CD4-positive, alpha-beta memory T cell (primary cell): ENCODE results near the gene TSPAN12. TPM values are rescaled to one million over a fixed set of nuclear protein-coding genes. Genes with fewer than 3 reads are reported as not detected.

ENCODE experiments used
- CTCF ChIA-PET: fragments of 350-600 bp; sonication (Branson Sonifier 250); formaldehyde crosslinking; loops from one replicate; lab custom pipeline; 2021; ENCODE audit warnings: inconsistent platforms; ENCODE audit not compliant: partially characterized antibody; lab: Charles Lee
- POLR2A ChIA-PET: fragments of 350-600 bp; sonication (Branson Sonifier 250); formaldehyde crosslinking; loops from one replicate; lab custom pipeline; 2021; ENCODE audit not compliant: partially characterized antibody; lab: Charles Lee
- DNase-seq, 5 donors: peaks; one replicate each; pipeline versions ENCODE4 v3.0.0 to v3.0.0-alpha.2; 2020 to 2022; ENCODE audit warnings: mixed read lengths in 1 of 5
- H3K27ac ChIP-seq: one replicate; pipeline ENCODE4 v1.7.0; 2013; ENCODE audit warnings: low read depth, low read length
- H3K27me3 ChIP-seq: 2 replicates; pipeline ENCODE4 v1.7.0; 2013; ENCODE audit warnings: mild to moderate bottlenecking, low read length, moderate library complexity; ENCODE audit not compliant: insufficient read depth
- H3K36me3 ChIP-seq: 2 replicates; pipeline ENCODE4 v1.7.0; 2013; ENCODE audit warnings: mild to moderate bottlenecking, low read length, moderate library complexity; ENCODE audit not compliant: insufficient read depth
- H3K4me1 ChIP-seq: 2 replicates; pipeline ENCODE4 v1.7.0; 2013; ENCODE audit warnings: mild to moderate bottlenecking, low read length, moderate library complexity; ENCODE audit not compliant: insufficient read depth
- H3K4me3 ChIP-seq, 2 donors: one replicate each; pipeline ENCODE4 v1.7.0; 2013; ENCODE audit warnings: low read length in 2 of 2, mild to moderate bottlenecking in 1 of 2
- H3K9me3 ChIP-seq, 2 donors: one replicate each; pipeline ENCODE4 v1.7.0; 2013; ENCODE audit warnings: low read length in 2 of 2, control low read depth in 1 of 2; ENCODE audit not compliant: control insufficient read depth in 1 of 2
- H3K27ac Mint-ChIP-seq, 7 donors: one replicate each; pipeline ENCODE4 v1.8.0; 2020 to 2021; ENCODE audit warnings: mixed read lengths in 7 of 7, mild to moderate bottlenecking in 6 of 7, inconsistent platforms in 3 of 7, moderate library complexity in 3 of 7
- H3K27me3 Mint-ChIP-seq, 2 donors: one replicate each; pipeline ENCODE4 v1.8.0; 2020 to 2021; ENCODE audit warnings: mixed read lengths in 2 of 2
- H3K36me3 Mint-ChIP-seq, 2 donors: one replicate each; pipeline ENCODE4 v1.8.0; 2020 to 2021; ENCODE audit warnings: mixed read lengths in 2 of 2, inconsistent platforms in 1 of 2, mild to moderate bottlenecking in 1 of 2
- H3K4me1 Mint-ChIP-seq, 4 donors: one replicate each; pipeline ENCODE4 v1.8.0; 2020 to 2021; ENCODE audit warnings: mixed read lengths in 4 of 4, mild to moderate bottlenecking in 1 of 4
- H3K4me3 Mint-ChIP-seq, 8 donors: one replicate each; pipeline ENCODE4 v1.8.0; 2020 to 2021; ENCODE audit warnings: mixed read lengths in 8 of 8, mild to moderate bottlenecking in 7 of 8, moderate library complexity in 6 of 8, inconsistent platforms in 3 of 8
- H3K9me3 Mint-ChIP-seq, 8 donors: one replicate each; pipeline ENCODE4 v1.8.0; 2020 to 2021; ENCODE audit warnings: mixed read lengths in 8 of 8, mild to moderate bottlenecking in 5 of 8, inconsistent platforms in 3 of 8, moderate library complexity in 1 of 8
- intact Hi-C: fragments of 100-400 bp; cut with micrococcal nuclease; formaldehyde crosslinking; loops from one replicate; pipeline ENCODE4 v1.15.1; 2023
- polyA plus RNA-seq, 2 donors: library from polyadenylated mRNA; unstranded; fragments of 300-500 nt; fragmentation: Illumina TruSeq; gene quantifications; one replicate each; pipeline ENCODE4 v1.2.3, GENCODE V29; 2021
- total RNA-seq, 2 experiments: library from RNA; stranded (reverse); gene quantifications; one replicate each; pipeline ENCODE4 v1.2.3, GENCODE V29; 2021

TSPAN12 gene
- total and polyA plus RNA-seq, 4 experiments from 2014 or later, result not detected

- H3K9me3 ChIP-seq, result no peaks in the 10 kb centered on the region
- H3K4me1 Mint-ChIP-seq, result no peaks in the 10 kb centered on the region
- no peaks in the 10 kb centered on the region for H3K36me3 Mint-ChIP-seq
- ChIA-PET CTCF (interaction anchor here (0.6 to 2.6 kb wide), 22 partner anchors 9 to 304 kb away, joined by 3 to 26 read pairs (median 5); no protein-coding TSS in a partner anchor), POLR2A (no interaction called here)
- no peaks in the 10 kb centered on the region for H3K36me3 ChIP-seq
- H3K27ac Mint-ChIP-seq, result no peak overlapping the region
- peaks cover 4 to 8% of the 10 kb centered on the region in 2 donors for H3K27me3 Mint-ChIP-seq
- H3K27me3 ChIP-seq, result no peaks in the 10 kb centered on the region
- H3K27ac ChIP-seq, result no peak overlapping the region
- no peaks in the 10 kb centered on the region for H3K4me1 ChIP-seq
- no peaks in the 10 kb centered on the region for H3K9me3 Mint-ChIP-seq
- H3K4me3 ChIP-seq, result no peak overlapping the region
- intact Hi-C loops, result loop anchor here (1.0 to 5.0 kb wide), 4 partner anchors 135 to 741 kb away; no protein-coding TSS in a partner anchor
- H3K4me3 Mint-ChIP-seq, result no peak overlapping the region
- DNase-seq, result no peak
These were observed 51.3 kb downstream of the TSPAN12 start for GRCh38 chr7:120806669-120807068.

- ChIA-PET POLR2A (no interaction called here), CTCF (interaction anchor here (0.7 to 2.6 kb wide), 22 partner anchors 8 to 305 kb away, joined by 3 to 26 read pairs (median 5); no protein-coding TSS in a partner anchor)
- Histone ChIP-seq H3K27me3 (no peaks in the 10 kb centered on the region), H3K4me1 (no peaks in the 10 kb centered on the region), H3K9me3 (no peaks in the 10 kb centered on the region), H3K36me3 (no peaks in the 10 kb centered on the region), H3K27ac (no peak overlapping the region), H3K4me3 (no peak overlapping the region)
- H3K27ac Mint-ChIP-seq, result no peak overlapping the region
- no peaks in the 10 kb centered on the region for H3K36me3 Mint-ChIP-seq
- no peaks in the 10 kb centered on the region for H3K4me1 Mint-ChIP-seq
- intact Hi-C loops, result loop anchor here (1.0 to 5.0 kb wide), 4 partner anchors 135 to 741 kb away; no protein-coding TSS in a partner anchor
- H3K9me3 Mint-ChIP-seq, result no peaks in the 10 kb centered on the region
- DNase-seq, result peak; percentile 39 to 46 (median 43)
- peaks cover 5 to 8% of the 10 kb centered on the region in 2 donors for H3K27me3 Mint-ChIP-seq
- no peak overlapping the region for H3K4me3 Mint-ChIP-seq
These were observed 52.1 kb downstream of the TSPAN12 start for GRCh38 chr7:120805636-120806388.

GRCh38 chr7:120802751-120803150, 55.2 kb downstream of the TSPAN12 start:
- ChIA-PET POLR2A (no interaction called here), CTCF (interaction anchor here (1.1 to 2.2 kb wide), 2 partner anchors 8 to 11 kb away, joined by 4 to 8 read pairs; no protein-coding TSS in a partner anchor)
- H3K9me3 Mint-ChIP-seq, result peaks cover 0 to 1% (median 0%) of the 10 kb centered on the region in 8 donors
- no peak overlapping the region for H3K27ac ChIP-seq
- DNase-seq, result no peak
- H3K4me3 ChIP-seq, result no peak overlapping the region
- no peaks in the 10 kb centered on the region for H3K36me3 Mint-ChIP-seq
- intact Hi-C loops, result no loop called here
- no peaks in the 10 kb centered on the region for H3K27me3 ChIP-seq
- H3K27me3 Mint-ChIP-seq, result peaks cover 4 to 5% of the 10 kb centered on the region in 2 donors
- H3K9me3 ChIP-seq, result no peaks in the 10 kb centered on the region
- no peaks in the 10 kb centered on the region for H3K36me3 ChIP-seq
- H3K4me1 ChIP-seq, result no peaks in the 10 kb centered on the region
- H3K4me3 Mint-ChIP-seq, result no peak overlapping the region
- no peaks in the 10 kb centered on the region for H3K4me1 Mint-ChIP-seq
- no peak overlapping the region for H3K27ac Mint-ChIP-seq

- H3K36me3 Mint-ChIP-seq, result no peaks in the 10 kb centered on the region
- ChIA-PET POLR2A (no interaction called here), CTCF (no interaction called here)
- H3K9me3 Mint-ChIP-seq, result peaks cover 0 to 4% (median 0%) of the 10 kb centered on the region in 8 donors
- Histone ChIP-seq H3K27me3 (no peaks in the 10 kb centered on the region), H3K4me3 (no peak overlapping the region), H3K4me1 (no peaks in the 10 kb centered on the region), H3K27ac (no peak overlapping the region), H3K9me3 (no peaks in the 10 kb centered on the region), H3K36me3 (no peaks in the 10 kb centered on the region)
- no peak overlapping the region for H3K4me3 Mint-ChIP-seq
- H3K4me1 Mint-ChIP-seq, result no peaks in the 10 kb centered on the region
- intact Hi-C loops, result no loop called here
- peaks cover 2 to 5% of the 10 kb centered on the region in 2 donors for H3K27me3 Mint-ChIP-seq
- no peak overlapping the region for H3K27ac Mint-ChIP-seq
- DNase-seq, result no peak
These were observed 58.0 kb downstream of the TSPAN12 start for GRCh38 chr7:120799813-120800475.

- Histone ChIP-seq H3K27me3 (no peaks in the 10 kb centered on the region), H3K9me3 (no peaks in the 10 kb centered on the region), H3K36me3 (no peaks in the 10 kb centered on the region), H3K27ac (no peak overlapping the region), H3K4me3 (no peak overlapping the region), H3K4me1 (no peaks in the 10 kb centered on the region)
- no peak for DNase-seq
- Mint-ChIP-seq H3K36me3 (no peaks in the 10 kb centered on the region), H3K4me1 (no peaks in the 10 kb centered on the region), H3K9me3 (peaks cover 0 to 4% (median 0%) of the 10 kb centered on the region in 8 donors), H3K4me3 (no peak overlapping the region), H3K27ac (no peak overlapping the region), H3K27me3 (peaks cover 2 to 4% of the 10 kb centered on the region in 2 donors)
- ChIA-PET CTCF (interaction anchor here (0.9 to 1.6 kb wide), 2 partner anchors 10 to 118 kb away, joined by 3 read pairs; no protein-coding TSS in a partner anchor), POLR2A (interaction anchor here (1.0 kb wide), 1 partner anchor 152 kb away, joined by 3 read pairs; the partner anchor contains the start of gene ING3)
- intact Hi-C loops, result no loop called here
These were observed 58.8 kb downstream of the TSPAN12 start for GRCh38 chr7:120799147-120799546.

GRCh38 chr7:120797026-120797645, 60.8 kb downstream of the TSPAN12 start:
- Mint-ChIP-seq H3K4me3 (no peak overlapping the region), H3K4me1 (no peaks in the 10 kb centered on the region), H3K27me3 (peaks cover 0 to 2% of the 10 kb centered on the region in 2 donors), H3K27ac (no peak overlapping the region), H3K36me3 (no peaks in the 10 kb centered on the region), H3K9me3 (peaks cover 0 to 4% (median 0%) of the 10 kb centered on the region in 8 donors)
- H3K4me3 ChIP-seq, result no peak overlapping the region
- H3K4me1 ChIP-seq, result no peaks in the 10 kb centered on the region
- no peaks in the 10 kb centered on the region for H3K36me3 ChIP-seq
- ChIA-PET CTCF (interaction anchor here (0.9 to 1.6 kb wide), 3 partner anchors 9 to 311 kb away, joined by 3 to 12 read pairs (median 6); no protein-coding TSS in a partner anchor), POLR2A (no interaction called here)
- H3K9me3 ChIP-seq, result no peaks in the 10 kb centered on the region
- no peak overlapping the region for H3K27ac ChIP-seq
- no peak for DNase-seq
- intact Hi-C loops, result no loop called here
- no peaks in the 10 kb centered on the region for H3K27me3 ChIP-seq
